HCT116 (cell line): ENCODE data around the gene GSKIP.

Source experiments
- ATF3 ChIP-seq: IDR thresholded peaks from 2 replicates; pipeline ENCODE4 v1.6.1; 2012
- CTCF ChIP-seq, 3 experiments: fragments of 200-600 bp in 1 of 3; sonication (generic) in 1 of 3; IDR thresholded peaks in 2 of 3; conservative IDR thresholded peaks in 1 of 3; 2 replicates each; pipeline ENCODE4 v1.5.1; 2012 to 2017; ENCODE audit warnings: low read depth in 2 of 3, low read length in 2 of 3, antibody characterized with exemption in 1 of 3, borderline replicate concordance in 1 of 3, control low read depth in 1 of 3, mild to moderate bottlenecking in 1 of 3, mixed read lengths in 1 of 3, mixed run types in 1 of 3, moderate library complexity in 1 of 3; ENCODE audit not compliant: insufficient read depth in 1 of 3
- EGR1 ChIP-seq: IDR thresholded peaks from 2 replicates; pipeline ENCODE4 v1.6.1; 2012; ENCODE audit warnings: low read depth
- EZH2 ChIP-seq: fragments of 200-600 bp; sonication (generic); IDR thresholded peaks from 2 replicates; pipeline ENCODE4 v1.6.1; 2017; ENCODE audit warnings: antibody characterized with exemption, mixed run types
- EZH2phosphoT487 ChIP-seq: fragments of 200-600 bp; IDR thresholded peaks from 2 replicates; pipeline ENCODE4 v1.6.1; 2018; ENCODE audit warnings: antibody characterized with exemption, borderline replicate concordance
- POLR2A ChIP-seq: IDR thresholded peaks from 2 replicates; pipeline ENCODE4 v1.7.0; 2011; ENCODE audit warnings: borderline replicate concordance; ENCODE audit not compliant: insufficient read depth, insufficient read length; ENCODE audit errors: extremely low read depth
- POLR2AphosphoS5 ChIP-seq: IDR thresholded peaks from 2 replicates; pipeline ENCODE4 v1.6.1; 2011; ENCODE audit warnings: mild to moderate bottlenecking, low read depth, low read length, moderate library complexity
- SIN3A ChIP-seq: IDR thresholded peaks from 2 replicates; pipeline ENCODE4 v1.6.1; 2012; ENCODE audit warnings: low read depth
- SRF ChIP-seq: IDR thresholded peaks from 2 replicates; pipeline ENCODE4 v1.6.1; 2012; ENCODE audit warnings: low read depth
- TF ChIP-seq, protein P1 (sequence below): IDR thresholded peaks from 2 replicates; pipeline ENCODE4 v1.6.1; 2012
- TF ChIP-seq, protein P2 (sequence below): IDR thresholded peaks from 2 replicates; pipeline ENCODE4 v1.6.1; 2011; ENCODE audit warnings: mild to moderate bottlenecking, low read length, moderate library complexity; ENCODE audit not compliant: insufficient replicate concordance; ENCODE audit errors: extremely low read depth
- TF ChIP-seq, protein P3 (sequence below): IDR thresholded peaks from 2 replicates; pipeline ENCODE4 v1.6.1; 2012; ENCODE audit warnings: low read depth

- peak; percentile 46 to 88 (median 86); a peak in 5 of 6 replicates for TF ChIP-seq CTCF (IDR thresholded peaks at IDR 0.05 in 2 of 3, conservative IDR thresholded peaks at IDR 0.05 in 1 of 3; ENCODE audit: borderline replicate concordance in 1 of 3, insufficient read depth in 1 of 3, low read depth in 2 of 3, low read length in 2 of 3)
- TF ChIP-seq POLR2A, result no peak
- no peak for TF ChIP-seq EZH2
- TF ChIP-seq, protein P1, sequence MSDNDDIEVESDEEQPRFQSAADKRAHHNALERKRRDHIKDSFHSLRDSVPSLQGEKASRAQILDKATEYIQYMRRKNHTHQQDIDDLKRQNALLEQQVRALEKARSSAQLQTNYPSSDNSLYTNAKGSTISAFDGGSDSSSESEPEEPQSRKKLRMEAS, result no peak
- TF ChIP-seq EGR1, result no peak
- TF ChIP-seq EZH2phosphoT487, result no peak
- TF ChIP-seq SRF, result no peak
- TF ChIP-seq, protein P2, sequence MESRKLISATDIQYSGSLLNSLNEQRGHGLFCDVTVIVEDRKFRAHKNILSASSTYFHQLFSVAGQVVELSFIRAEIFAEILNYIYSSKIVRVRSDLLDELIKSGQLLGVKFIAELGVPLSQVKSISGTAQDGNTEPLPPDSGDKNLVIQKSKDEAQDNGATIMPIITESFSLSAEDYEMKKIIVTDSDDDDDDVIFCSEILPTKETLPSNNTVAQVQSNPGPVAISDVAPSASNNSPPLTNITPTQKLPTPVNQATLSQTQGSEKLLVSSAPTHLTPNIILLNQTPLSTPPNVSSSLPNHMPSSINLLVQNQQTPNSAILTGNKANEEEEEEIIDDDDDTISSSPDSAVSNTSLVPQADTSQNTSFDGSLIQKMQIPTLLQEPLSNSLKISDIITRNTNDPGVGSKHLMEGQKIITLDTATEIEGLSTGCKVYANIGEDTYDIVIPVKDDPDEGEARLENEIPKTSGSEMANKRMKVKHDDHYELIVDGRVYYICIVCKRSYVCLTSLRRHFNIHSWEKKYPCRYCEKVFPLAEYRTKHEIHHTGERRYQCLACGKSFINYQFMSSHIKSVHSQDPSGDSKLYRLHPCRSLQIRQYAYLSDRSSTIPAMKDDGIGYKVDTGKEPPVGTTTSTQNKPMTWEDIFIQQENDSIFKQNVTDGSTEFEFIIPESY, result no peak
- TF ChIP-seq POLR2AphosphoS5, result no peak
- TF ChIP-seq ATF3, result no peak
- TF ChIP-seq, protein P3, sequence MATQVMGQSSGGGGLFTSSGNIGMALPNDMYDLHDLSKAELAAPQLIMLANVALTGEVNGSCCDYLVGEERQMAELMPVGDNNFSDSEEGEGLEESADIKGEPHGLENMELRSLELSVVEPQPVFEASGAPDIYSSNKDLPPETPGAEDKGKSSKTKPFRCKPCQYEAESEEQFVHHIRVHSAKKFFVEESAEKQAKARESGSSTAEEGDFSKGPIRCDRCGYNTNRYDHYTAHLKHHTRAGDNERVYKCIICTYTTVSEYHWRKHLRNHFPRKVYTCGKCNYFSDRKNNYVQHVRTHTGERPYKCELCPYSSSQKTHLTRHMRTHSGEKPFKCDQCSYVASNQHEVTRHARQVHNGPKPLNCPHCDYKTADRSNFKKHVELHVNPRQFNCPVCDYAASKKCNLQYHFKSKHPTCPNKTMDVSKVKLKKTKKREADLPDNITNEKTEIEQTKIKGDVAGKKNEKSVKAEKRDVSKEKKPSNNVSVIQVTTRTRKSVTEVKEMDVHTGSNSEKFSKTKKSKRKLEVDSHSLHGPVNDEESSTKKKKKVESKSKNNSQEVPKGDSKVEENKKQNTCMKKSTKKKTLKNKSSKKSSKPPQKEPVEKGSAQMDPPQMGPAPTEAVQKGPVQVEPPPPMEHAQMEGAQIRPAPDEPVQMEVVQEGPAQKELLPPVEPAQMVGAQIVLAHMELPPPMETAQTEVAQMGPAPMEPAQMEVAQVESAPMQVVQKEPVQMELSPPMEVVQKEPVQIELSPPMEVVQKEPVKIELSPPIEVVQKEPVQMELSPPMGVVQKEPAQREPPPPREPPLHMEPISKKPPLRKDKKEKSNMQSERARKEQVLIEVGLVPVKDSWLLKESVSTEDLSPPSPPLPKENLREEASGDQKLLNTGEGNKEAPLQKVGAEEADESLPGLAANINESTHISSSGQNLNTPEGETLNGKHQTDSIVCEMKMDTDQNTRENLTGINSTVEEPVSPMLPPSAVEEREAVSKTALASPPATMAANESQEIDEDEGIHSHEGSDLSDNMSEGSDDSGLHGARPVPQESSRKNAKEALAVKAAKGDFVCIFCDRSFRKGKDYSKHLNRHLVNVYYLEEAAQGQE, result no peak
- TF ChIP-seq SIN3A, result no peak
Measured at GRCh38 chr14:96424109-96424989, 61.0 kb downstream of the GSKIP start.
